IPS-18c (cell line): Measurements from ENCODE around the gene GFOD1.
A peak's percentile ranks its signal among the peaks of the same experiment; 100 is the strongest.

Source experiments
- H3K4me3 ChIP-seq: 2 replicates; pipeline ENCODE4 v1.7.0; 2013; ENCODE audit warnings: low read depth, mild to moderate bottlenecking, low read length, moderate library complexity; ENCODE audit not compliant: insufficient read depth
- H3K9me3 ChIP-seq: one replicate; pipeline ENCODE4 v1.6.1; 2013; ENCODE audit warnings: mild to moderate bottlenecking, low read length, moderate library complexity; ENCODE audit not compliant: control insufficient read depth, insufficient read depth

The GFOD1 gene

GRCh38 chr6:13487122-13488014 lies at the start of gene GFOD1:
Gene GFOD1, minus strand, starts transcription at chr6:13487600. Its CDS starts 710 bp downstream, at chr6:13486890.
- Histone ChIP-seq H3K4me3 (peak within 1 kb of the TSS; percentile 68), H3K9me3 (no peaks in the 10 kb centered on the region)

GRCh38 chr6:13536796-13537526 lies 49.6 kb upstream of the GFOD1 start:
- no peak overlapping the region for H3K4me3 ChIP-seq

GRCh38 chr6:13535306-13535705 lies 47.9 kb upstream of the GFOD1 start:
- H3K4me3 ChIP-seq, result no peak overlapping the region
- H3K9me3 ChIP-seq, result no peaks in the 10 kb centered on the region

More at GRCh38 chr6:13536796-13537526, 49.6 kb upstream of the GFOD1 start:
- H3K9me3 ChIP-seq, result no peaks in the 10 kb centered on the region

- no peak overlapping the region for H3K4me3 ChIP-seq
- no peaks in the 10 kb centered on the region for H3K9me3 ChIP-seq
Observed at GRCh38 chr6:13534536-13534935, 47.1 kb upstream of the GFOD1 start.

- no peaks in the 10 kb centered on the region for H3K9me3 ChIP-seq
- no peak overlapping the region for H3K4me3 ChIP-seq
Observed at GRCh38 chr6:13531956-13532355, 44.6 kb upstream of the GFOD1 start.

GRCh38 chr6:13528777-13529343 lies 41.5 kb upstream of the GFOD1 start:
- H3K9me3 ChIP-seq, result no peaks in the 10 kb centered on the region

GRCh38 chr6:13528232-13528631 lies 40.8 kb upstream of the GFOD1 start:
- Histone ChIP-seq H3K9me3 (no peaks in the 10 kb centered on the region), H3K4me3 (no peak overlapping the region)

More at GRCh38 chr6:13528777-13529343, 41.5 kb upstream of the GFOD1 start:
- H3K4me3 ChIP-seq, result no peak overlapping the region

- no peaks in the 10 kb centered on the region for H3K9me3 ChIP-seq
- no peak overlapping the region for H3K4me3 ChIP-seq
Observed at GRCh38 chr6:13527671-13528056, 40.3 kb upstream of the GFOD1 start.

GRCh38 chr6:13526727-13527670 lies 39.6 kb upstream of the GFOD1 start:
- H3K9me3 ChIP-seq, result no peaks in the 10 kb centered on the region
- H3K4me3 ChIP-seq, result no peak overlapping the region

- Histone ChIP-seq H3K9me3 (no peaks in the 10 kb centered on the region), H3K4me3 (no peak overlapping the region)
Observed at GRCh38 chr6:13526357-13526726, 38.9 kb upstream of the GFOD1 start.

- no peak overlapping the region for H3K4me3 ChIP-seq
- no peaks in the 10 kb centered on the region for H3K9me3 ChIP-seq
Observed at GRCh38 chr6:13524801-13525508, 37.6 kb upstream of the GFOD1 start.

GRCh38 chr6:13523826-13524622 lies 36.6 kb upstream of the GFOD1 start:
- Histone ChIP-seq H3K4me3 (no peak overlapping the region), H3K9me3 (no peaks in the 10 kb centered on the region)

GRCh38 chr6:13522656-13523055 lies 35.3 kb upstream of the GFOD1 start:
- no peak overlapping the region for H3K4me3 ChIP-seq

GRCh38 chr6:13519839-13520238 lies 32.4 kb upstream of the GFOD1 start:
- no peaks in the 10 kb centered on the region for H3K9me3 ChIP-seq
- H3K4me3 ChIP-seq, result no peak overlapping the region

More at GRCh38 chr6:13522656-13523055, 35.3 kb upstream of the GFOD1 start:
- no peaks in the 10 kb centered on the region for H3K9me3 ChIP-seq

- no peaks in the 10 kb centered on the region for H3K9me3 ChIP-seq
- H3K4me3 ChIP-seq, result no peak overlapping the region
Observed at GRCh38 chr6:13517116-13517515, 29.7 kb upstream of the GFOD1 start.

GRCh38 chr6:13515912-13516311 lies 28.5 kb upstream of the GFOD1 start:
- H3K9me3 ChIP-seq, result no peaks in the 10 kb centered on the region
- H3K4me3 ChIP-seq, result no peak overlapping the region
